Stromal cell of bone marrow (primary cell): ENCODE data around the gene MT4.

Experiments
- DNase-seq: peaks from one replicate; pipeline ENCODE4 v3.0.0-alpha.2; 2012; ENCODE audit warnings: low read depth

The MT4 gene

DNA sequence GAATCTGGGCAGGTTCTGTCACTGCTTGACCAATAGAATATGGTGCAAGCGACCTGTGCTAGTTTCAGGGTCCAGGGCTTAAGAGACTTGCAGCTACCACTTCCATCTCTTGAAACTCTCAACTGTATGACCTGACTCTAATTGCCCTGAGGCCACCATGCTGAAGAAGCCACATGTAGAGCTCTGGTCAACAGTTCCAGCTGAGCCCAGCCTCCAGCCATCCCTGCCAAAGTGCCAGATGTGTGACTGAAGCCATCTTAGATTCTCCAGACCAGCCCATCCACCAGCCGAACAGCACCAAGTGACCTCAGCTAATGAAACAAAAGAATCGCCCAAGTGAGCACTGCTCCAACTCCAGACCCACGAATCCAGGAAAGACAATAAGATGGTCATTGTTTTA lies 40.1 kb downstream of the MT4 start:
- no peak for DNase-seq

GRCh38 chr16:56605475-56605874 lies 40.6 kb downstream of the MT4 start:
- DNase-seq = no peak

DNA sequence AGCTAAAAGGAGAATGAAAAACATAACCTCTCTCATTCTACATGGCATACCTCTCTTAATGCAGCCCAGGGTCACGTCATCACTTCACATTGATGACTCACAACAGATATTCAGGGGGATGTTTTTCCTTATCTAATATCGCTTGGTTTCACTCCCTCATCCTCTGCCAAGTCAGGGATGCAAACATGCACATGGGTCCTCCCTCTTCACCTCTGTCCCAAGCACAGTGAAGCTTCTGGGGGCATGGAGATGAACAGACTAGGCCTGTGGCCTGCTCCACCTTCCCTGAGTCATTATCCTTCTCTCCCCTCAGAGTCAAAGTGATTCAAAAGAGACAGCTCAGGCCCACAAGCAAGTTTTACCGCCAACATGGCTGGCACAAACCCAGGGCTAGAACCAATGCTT lies 41.2 kb downstream of the MT4 start:
- DNase-seq = peak; percentile 81

- DNase-seq = peak; percentile 85
Measured at GRCh38 chr16:56606476-56607108, 41.7 kb downstream of the MT4 start.

DNA sequence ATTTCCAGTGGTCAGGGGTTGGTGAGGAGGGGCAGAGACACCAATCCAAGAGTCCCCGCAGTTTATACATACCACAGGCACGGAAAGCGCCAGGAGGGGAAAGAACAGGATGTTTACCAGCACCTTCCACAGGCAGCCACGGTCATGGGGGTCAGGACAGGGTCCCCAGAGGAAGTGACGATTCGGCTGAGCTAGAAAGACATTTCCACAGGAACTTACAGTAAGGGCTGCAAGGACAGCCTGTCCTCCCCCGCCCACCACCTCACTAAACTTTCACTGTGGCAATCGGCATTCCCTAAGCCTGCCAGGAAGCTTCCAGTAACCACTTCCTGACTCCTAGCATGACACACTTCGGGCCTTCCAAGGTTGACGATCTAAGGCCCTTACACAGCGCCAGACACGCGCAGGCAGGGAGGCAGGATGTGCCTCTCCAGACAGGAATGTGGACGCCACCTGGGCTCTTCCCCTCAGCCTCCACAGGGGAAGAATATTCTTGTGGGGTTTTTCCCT lies 42.3 kb downstream of the MT4 start:
- peak; percentile 96 for DNase-seq

DNA sequence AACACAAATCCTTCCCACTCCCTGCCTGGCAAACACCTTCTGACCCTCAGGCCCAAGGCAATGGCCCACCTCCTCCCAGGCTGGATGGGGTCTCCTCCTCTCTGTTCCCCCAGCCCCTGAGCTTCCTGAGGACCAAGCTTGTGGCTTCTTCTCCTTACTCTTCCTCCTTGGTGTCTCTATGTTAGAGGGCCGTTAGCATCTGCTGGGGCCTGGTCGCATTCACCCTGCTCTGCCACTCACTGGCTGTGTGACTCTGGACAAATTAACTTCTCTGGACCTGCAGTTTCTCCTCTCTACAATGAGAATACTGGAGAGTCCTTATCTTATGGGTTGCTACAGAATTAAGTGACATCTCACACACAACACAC lies 42.8 kb downstream of the MT4 start:
- DNase-seq = no peak

- peak; percentile 96 for DNase-seq
Measured at GRCh38 chr16:56608043-56608875, 43.4 kb downstream of the MT4 start, which contains the start of gene MT2A. Gene MT2A, plus strand, starts transcription at chr16:56608584. Its CDS starts 72 bp downstream, at chr16:56608656.

GRCh38 chr16:56608876-56609462 lies 44.1 kb downstream of the MT4 start:
- no peak for DNase-seq

DNA sequence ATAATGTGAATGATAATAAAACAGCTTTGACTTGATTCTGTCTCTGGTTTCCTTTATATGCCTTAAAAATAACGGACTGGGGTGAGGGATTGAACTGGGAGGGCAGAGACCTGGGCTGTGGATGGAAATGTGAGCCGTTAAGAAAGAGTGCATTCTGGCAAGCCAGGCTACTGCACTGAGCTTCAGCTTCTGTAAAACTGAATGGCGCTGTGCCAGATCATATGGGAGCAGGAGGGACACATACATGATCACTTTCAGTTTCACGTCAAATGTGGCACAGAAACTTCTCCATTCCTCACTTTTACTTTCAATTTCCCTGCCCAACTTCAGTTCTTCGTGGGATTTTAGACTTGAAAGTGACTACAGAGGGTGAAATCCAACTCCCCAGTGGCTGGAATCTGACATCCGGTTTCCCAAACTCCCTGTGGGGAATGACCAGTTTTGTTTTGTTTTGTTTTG lies 44.6 kb downstream of the MT4 start:
- DNase-seq = peak; percentile 70

DNA sequence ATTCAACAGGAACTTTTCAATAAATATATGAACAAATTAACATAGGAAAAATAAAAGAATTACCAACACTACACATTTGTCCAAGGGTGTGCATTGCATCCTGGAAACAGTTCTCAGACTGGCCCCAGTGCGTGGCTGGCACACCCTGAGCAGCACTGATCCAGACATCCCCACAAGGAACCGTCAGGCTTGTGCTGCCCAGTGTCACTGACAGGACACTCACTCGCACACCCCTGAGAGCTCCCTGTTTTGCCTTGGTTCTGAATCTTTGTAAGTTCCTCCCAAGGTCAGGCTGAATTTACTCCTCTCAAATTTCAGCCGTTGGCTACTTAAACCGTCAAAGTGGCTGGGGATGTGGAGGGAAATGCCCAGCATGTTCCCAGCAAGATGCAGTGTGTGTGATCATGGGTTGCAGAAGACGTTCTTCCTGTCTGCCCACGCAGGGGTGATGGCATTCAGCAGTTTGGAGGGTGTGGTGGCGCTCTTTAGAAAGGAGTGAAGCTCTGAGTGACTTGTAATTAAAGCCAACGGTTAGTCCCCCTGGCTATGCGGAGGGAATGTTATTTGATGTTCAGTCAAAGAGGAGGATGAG lies 45.2 kb downstream of the MT4 start:
- peak; percentile 84 for DNase-seq

DNA sequence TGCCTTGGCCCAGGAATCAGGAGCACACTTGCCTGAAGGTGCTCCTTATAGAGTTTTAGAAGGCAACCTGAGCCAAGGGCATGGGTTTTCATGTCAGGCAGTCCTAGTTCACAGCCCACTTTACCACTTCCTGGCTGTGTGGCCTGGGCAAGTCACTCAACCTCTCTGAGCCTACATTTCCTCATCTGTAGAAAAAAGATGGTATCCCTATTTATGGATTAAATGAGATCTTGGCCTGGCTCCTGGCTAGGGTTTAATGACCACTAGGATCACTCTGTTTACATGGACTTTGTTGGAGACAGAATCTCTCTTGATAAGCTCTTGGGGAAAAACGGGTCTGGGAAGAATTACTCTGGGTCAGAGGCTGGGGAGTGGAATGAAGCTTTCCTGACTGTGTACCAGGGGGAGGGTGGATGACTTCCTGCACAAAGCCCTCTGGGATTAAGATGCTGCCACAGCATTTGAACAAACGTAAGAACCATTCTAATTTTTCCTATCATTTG lies 45.8 kb downstream of the MT4 start:
- DNase-seq = no peak

DNA sequence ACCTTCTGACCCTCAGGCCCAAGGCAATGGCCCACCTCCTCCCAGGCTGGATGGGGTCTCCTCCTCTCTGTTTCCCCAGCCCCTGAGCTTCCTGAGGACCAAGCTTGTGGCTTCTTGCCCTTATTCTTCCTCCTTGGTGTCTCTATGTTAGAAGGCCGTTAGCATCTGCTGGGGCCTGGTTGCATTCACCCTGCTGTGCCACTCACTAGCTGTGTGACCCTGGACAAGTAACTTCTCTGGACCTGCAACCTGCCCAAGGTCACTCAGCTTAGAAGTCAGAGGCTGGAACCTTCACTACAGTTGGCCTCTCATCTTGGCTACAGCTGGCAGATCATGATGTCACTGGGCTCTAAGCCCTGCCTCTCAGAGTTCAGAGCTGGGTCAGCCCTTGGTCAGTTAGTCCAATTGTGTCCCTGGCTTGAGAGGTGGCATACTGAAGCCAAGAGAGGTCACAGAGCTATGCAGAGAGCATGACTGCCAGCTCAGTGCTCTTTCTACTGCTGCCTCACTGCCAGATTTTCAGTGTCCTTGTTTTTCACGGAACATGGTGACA lies 46.5 kb downstream of the MT4 start:
- peak; percentile 67 for DNase-seq

DNA sequence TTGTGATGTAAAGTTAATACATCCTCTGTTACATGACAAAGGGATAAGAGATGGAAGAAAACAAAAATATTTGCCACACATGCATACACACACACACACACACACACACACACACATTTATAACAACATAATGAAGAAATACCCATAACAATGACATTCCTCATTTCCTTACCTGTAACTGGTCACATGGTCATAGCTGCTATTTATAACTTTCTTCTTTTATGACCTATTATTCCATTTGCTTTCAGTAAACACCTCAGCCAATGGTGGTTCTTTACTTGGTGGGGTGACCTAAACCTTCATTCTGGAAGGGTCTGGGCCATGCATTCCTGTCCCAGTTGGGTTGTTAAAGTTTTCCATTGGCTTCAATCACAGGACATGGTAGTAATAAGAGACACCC lies 48.8 kb downstream of the MT4 start:
- no peak for DNase-seq

DNA sequence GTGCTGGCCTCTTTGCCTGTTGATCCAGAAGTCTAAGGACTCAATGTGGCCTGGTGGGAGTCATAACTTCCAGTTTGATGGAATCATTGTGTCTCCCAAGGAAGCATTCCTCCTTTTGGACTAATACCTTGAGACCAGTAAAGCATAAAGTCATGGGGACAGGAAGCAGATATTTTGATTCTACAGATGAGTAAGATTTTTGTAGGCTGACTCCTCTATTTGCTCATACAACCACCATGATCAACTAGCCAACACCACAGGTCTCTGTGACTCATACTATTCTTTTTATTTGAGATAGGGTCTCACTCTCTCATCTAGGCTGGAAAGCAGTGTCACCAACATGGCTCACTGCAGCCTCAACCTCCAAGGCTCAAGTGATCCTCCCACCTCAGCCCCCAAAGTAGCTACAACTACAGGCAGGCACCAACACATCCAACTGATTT lies 49.7 kb downstream of the MT4 start:
- DNase-seq = no peak

DNA sequence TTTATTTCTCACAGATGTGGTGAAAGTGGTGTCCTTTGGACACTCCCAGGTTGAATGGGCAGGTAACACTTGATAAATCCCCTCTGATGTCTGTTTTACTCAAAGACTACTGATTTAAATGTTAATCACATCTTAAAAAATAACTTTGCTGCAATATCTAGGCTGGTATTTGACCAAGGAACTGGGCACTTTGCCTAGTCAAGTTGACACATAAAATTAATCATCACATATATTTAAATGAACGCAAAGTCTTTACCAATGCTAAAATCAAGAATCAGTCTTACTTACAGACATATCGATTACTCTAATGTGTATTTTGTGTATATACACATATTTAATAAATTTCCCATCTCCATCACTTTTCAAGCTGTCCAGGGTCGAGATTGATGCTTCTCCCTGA lies 50.5 kb downstream of the MT4 start:
- DNase-seq = no peak

- DNase-seq = no peak
Measured at GRCh38 chr16:56616608-56617211, 51.8 kb downstream of the MT4 start.

GRCh38 chr16:56617212-56618085 lies 52.6 kb downstream of the MT4 start:
- DNase-seq = no peak

DNA sequence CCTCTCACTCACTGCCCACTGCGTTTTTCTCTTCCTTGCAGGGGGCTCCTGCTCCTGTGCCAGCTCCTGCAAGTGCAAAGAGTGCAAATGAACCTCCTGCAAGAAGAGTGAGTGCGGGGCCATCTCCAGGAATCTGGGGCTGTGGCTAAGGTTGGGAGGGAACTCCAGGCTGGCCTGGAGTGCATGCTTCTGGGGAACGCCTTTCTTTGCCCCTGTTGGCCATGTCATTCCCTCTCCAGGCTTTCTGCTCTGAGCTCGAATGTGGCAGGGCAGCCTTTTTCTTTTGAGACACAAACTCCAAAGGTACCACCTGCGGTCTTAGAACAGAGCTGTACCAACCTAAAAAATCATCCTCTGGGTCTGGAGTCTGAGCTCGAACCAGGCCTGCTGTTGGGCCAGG lies 53.3 kb downstream of the MT4 start:
- DNase-seq = no peak
